Hepatocyte (in vitro differentiated cells): ENCODE results near the gene THEMIS2.
"Not testable (repeated sequence)": the region's sequence is repeated elsewhere in the genome, so short reads cannot be mapped to it uniquely, and the experiment has no call there.

Source experiments
- CTCF ChIP-seq: fragments of 200-600 bp; sonication (generic); IDR thresholded peaks from 2 replicates; pipeline ENCODE4 v1.5.1; 2016; ENCODE audit warnings: antibody characterized with exemption, mild to moderate bottlenecking; ENCODE audit not compliant: poor library complexity
- EZH2 ChIP-seq: fragments of 200-600 bp; sonication (generic); IDR thresholded peaks from 2 replicates; pipeline ENCODE4 v1.6.1; 2016; ENCODE audit warnings: antibody characterized with exemption, mild to moderate bottlenecking, borderline replicate concordance

DNA sequence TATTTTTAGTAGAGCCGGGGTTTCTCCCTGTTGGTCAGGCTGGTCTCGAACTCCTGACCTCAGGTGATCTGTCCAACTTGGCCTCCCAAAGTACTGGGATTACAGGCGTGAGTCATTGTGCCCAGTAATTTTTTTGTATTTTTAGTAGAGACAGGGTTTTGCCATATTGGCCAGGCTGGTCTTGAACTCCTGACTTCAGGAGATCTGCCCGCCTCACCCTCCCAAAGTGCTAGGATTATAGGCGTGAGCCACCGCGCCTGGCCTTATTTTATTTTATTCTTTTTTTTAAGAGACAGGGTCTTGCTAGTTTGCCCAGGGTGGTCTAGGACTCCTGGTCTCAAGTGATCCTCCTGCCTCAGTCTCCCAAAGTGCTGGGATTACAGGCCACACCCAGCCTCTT, 1.3 kb upstream of the THEMIS2 start:
- not testable (repeated sequence) for TF ChIP-seq CTCF, EZH2
